Neuronal stem cell (in vitro differentiated cells): ENCODE data around the gene MSI1. TPM values are rescaled to one million over a fixed set of nuclear protein-coding genes. Genes with fewer than 3 reads are reported as not detected.

Experiments used
- DNase-seq: peaks from one replicate; pipeline ENCODE4 v3.0.0-alpha.2; 2013; ENCODE audit warnings: low spot score
- H2AFZ ChIP-seq: one replicate; pipeline ENCODE4 v1.6.1; 2013; ENCODE audit warnings: mild to moderate bottlenecking, low read length, inconsistent platforms
- H2AK5ac ChIP-seq: 2 replicates; pipeline ENCODE4 v1.6.1; 2013; ENCODE audit warnings: low read depth, mild to moderate bottlenecking, inconsistent platforms, low read length, moderate library complexity, mixed read lengths
- H2BK120ac ChIP-seq: 2 replicates; pipeline ENCODE4 v1.6.1; 2013; ENCODE audit warnings: low read depth, mild to moderate bottlenecking, inconsistent platforms, low read length, moderate library complexity, mixed read lengths
- H2BK12ac ChIP-seq: one replicate; pipeline ENCODE4 v1.6.1; 2013; ENCODE audit warnings: low read length, inconsistent platforms
- H2BK15ac ChIP-seq: 2 replicates; pipeline ENCODE4 v1.6.1; 2013; ENCODE audit warnings: mild to moderate bottlenecking, low read length, inconsistent platforms, mixed read lengths
- H2BK5ac ChIP-seq: one replicate; pipeline ENCODE4 v1.6.1; 2013; ENCODE audit warnings: inconsistent platforms, mild to moderate bottlenecking, low read length, moderate library complexity
- H3K14ac ChIP-seq: one replicate; pipeline ENCODE4 v1.6.1; 2013; ENCODE audit warnings: low read length, inconsistent platforms
- H3K18ac ChIP-seq: 2 replicates; pipeline ENCODE4 v1.6.1; 2013; ENCODE audit warnings: low read length, inconsistent platforms
- H3K23ac ChIP-seq: 2 replicates; pipeline ENCODE4 v1.6.1; 2013; ENCODE audit warnings: low read depth, mild to moderate bottlenecking, mixed read lengths, low read length, inconsistent platforms; ENCODE audit not compliant: poor library complexity
- H3K27ac ChIP-seq: replicated peaks from 3 replicates; pipeline ENCODE4 v1.5.1; 2013; ENCODE audit warnings: low read length, inconsistent platforms
- H3K27me3 ChIP-seq, 3 experiments: 2 replicates each; pipeline ENCODE4 v1.6.1; 2013; ENCODE audit warnings: low read length in 3 of 3, mild to moderate bottlenecking in 2 of 3, inconsistent platforms in 1 of 3, low read depth in 1 of 3, mixed read lengths in 1 of 3, moderate library complexity in 1 of 3; ENCODE audit not compliant: control insufficient read depth in 3 of 3, insufficient read depth in 3 of 3
- H3K36me3 ChIP-seq, 2 donors: replicated peaks in 1 of 2; 2 replicates each; pipeline ENCODE4 v1.6.1; 2013; ENCODE audit warnings: low read length in 2 of 2; ENCODE audit not compliant: control insufficient read depth in 2 of 2, insufficient read depth in 2 of 2
- H3K4ac ChIP-seq: 2 replicates; pipeline ENCODE4 v1.6.1; 2013; ENCODE audit warnings: inconsistent platforms, mild to moderate bottlenecking, low read length, moderate library complexity
- H3K4me1 ChIP-seq, 2 donors: 1 replicate in 1 of 2; 2 replicates in 1 of 2; pipeline ENCODE4 v1.6.1; 2013; ENCODE audit warnings: low read length in 2 of 2, low read depth in 1 of 2; ENCODE audit not compliant: control insufficient read depth in 2 of 2, insufficient read depth in 1 of 2
- H3K4me2 ChIP-seq: one replicate; pipeline ENCODE4 v1.6.1; 2013; ENCODE audit warnings: mild to moderate bottlenecking, low read length, inconsistent platforms; ENCODE audit not compliant: insufficient read depth, poor library complexity, severe bottlenecking
- H3K4me3 ChIP-seq, 2 donors: 2 replicates each; pipeline ENCODE4 v1.5.1; 2013; ENCODE audit warnings: low read length in 2 of 2, mild to moderate bottlenecking in 2 of 2, inconsistent platforms in 1 of 2, moderate library complexity in 1 of 2
- H3K79me1 ChIP-seq: one replicate; pipeline ENCODE4 v1.6.1; 2013; ENCODE audit warnings: low read depth, mild to moderate bottlenecking, inconsistent platforms, low read length, moderate library complexity
- H3K9ac ChIP-seq: one replicate; pipeline ENCODE4 v1.6.1; 2013; ENCODE audit warnings: mild to moderate bottlenecking, low read depth, low read length, inconsistent platforms; ENCODE audit not compliant: poor library complexity
- H3K9me3 ChIP-seq, 2 donors: replicated peaks in 1 of 2; 2 replicates each; pipeline versions ENCODE3 to v1.6.1; 2013; ENCODE audit warnings: low read length in 2 of 2, mild to moderate bottlenecking in 2 of 2, inconsistent platforms in 1 of 2, low read depth in 1 of 2, mixed read lengths in 1 of 2, moderate library complexity in 1 of 2; ENCODE audit not compliant: control insufficient read depth in 2 of 2, insufficient read depth in 1 of 2
- H4K8ac ChIP-seq: one replicate; pipeline ENCODE4 v1.6.1; 2013; ENCODE audit warnings: low read depth, mild to moderate bottlenecking, inconsistent platforms, low read length, moderate library complexity
- H4K91ac ChIP-seq: one replicate; pipeline ENCODE4 v1.6.1; 2013; ENCODE audit warnings: low read length, low read depth, mild to moderate bottlenecking, inconsistent platforms; ENCODE audit not compliant: poor library complexity
- WGBS, 2 donors: extraction: QIAGEN DNeasy Blood & Tissue Kit; methylation state at CpG; one replicate each; pipeline ENCODE4 v1.1.7; 2013; ENCODE audit warnings: missing lambda C conversion rate in 2 of 2, mixed read lengths in 1 of 2; ENCODE audit not compliant: insufficient read length in 2 of 2, insufficient replicate concordance in 1 of 2; ENCODE audit errors: extremely low coverage in 2 of 2; 5-methylcytosine and 5-hydroxymethylcytosine counted together
- polyA plus RNA-seq, 2 experiments: library from polyadenylated mRNA; stranded (reverse); fragments of 200-250 nt; gene quantifications; one replicate each; pipeline ENCODE4 v1.2.3, GENCODE V29; 2013

MSI1 gene
- 104 TPM for polyA plus RNA-seq (2013, experiment 1 of 2)
- polyA plus RNA-seq (2013, experiment 2 of 2) = 105 TPM

DNA sequence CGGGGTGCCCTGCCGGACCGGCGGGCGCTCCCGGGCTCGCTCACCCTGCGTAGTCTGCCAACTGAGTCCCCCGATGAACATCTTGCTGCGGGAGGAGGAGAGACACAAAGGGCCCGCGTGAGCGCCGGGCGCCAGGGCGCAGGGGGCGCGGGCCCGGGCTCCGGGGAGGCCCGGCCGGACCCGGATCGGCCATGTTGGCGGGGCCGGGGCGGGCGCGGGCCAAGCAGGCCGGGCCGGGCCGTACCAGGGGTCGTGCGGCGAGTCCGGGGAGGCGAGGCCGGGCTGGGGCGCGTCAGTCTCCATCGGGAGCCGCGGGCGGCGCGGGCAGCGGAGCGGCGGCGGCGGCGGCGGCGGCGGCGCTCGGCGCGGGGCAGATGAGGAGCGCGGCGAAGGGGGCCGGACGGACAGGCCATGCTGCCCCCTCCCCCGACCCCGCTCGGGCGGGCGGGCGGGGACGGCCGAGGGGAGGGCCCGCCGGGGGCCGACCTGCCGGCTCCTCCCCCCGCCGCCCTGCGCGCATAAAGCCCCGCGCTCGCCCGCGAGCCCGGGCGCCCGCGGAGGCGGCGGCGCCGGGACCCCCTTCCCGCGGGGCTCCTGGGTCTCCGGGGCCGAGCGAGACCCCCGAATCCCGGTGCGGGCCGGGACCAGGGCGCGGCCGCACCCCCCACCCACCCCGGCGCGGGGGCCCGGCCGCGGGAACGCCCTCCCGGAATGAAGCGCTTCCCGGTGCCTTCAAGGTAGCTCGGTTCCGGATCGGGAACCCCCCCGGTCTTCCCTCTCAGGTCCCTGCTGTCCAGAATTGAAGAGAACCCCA, at the start of gene MSI1:
Gene MSI1 (minus strand): TSS at position 376 of the 814 bp plus-strand sequence. CDS start 73 bp downstream, at position 303.
- Histone ChIP-seq H4K91ac (peak within 1 kb of the TSS; percentile 38), H3K4me1 (peaks cover 36 to 45% of the 10 kb centered on the region in 2 donors), H3K36me3 (peaks cover 20 to 38% of the 10 kb centered on the region in 2 donors), H2AFZ (peak within 1 kb of the TSS; percentile 35), H3K9me3 (no peaks in the 10 kb centered on the region), H3K23ac (peak within 1 kb of the TSS; percentile 87), H2BK120ac (peak within 1 kb of the TSS; percentile 90), H3K27ac (peak within 1 kb of the TSS; percentile 78), H3K4me2 (peak within 1 kb of the TSS; percentile 83), H2BK12ac (peak within 1 kb of the TSS; percentile 2), H3K9ac (peak within 1 kb of the TSS; percentile 97), H3K18ac (peak within 1 kb of the TSS; percentile 98), H2BK15ac (peak within 1 kb of the TSS; percentile 87), H3K79me1 (peaks cover 12% of the 10 kb centered on the region), H2BK5ac (peak within 1 kb of the TSS; percentile 96), H3K4me3 (peak within 1 kb of the TSS; percentile 89 to 91), H3K27me3 (no peaks in the 10 kb centered on the region), H3K14ac (peak within 1 kb of the TSS; percentile 51), H3K4ac (peak within 1 kb of the TSS; percentile 79), H4K8ac (no peak within 1 kb of the TSS), H2AK5ac (peak within 1 kb of the TSS; percentile 93)
- DNase-seq = no peak
- no CpG with 5 or more reads among the region's 119 CpGs for WGBS, 2 donors

DNA sequence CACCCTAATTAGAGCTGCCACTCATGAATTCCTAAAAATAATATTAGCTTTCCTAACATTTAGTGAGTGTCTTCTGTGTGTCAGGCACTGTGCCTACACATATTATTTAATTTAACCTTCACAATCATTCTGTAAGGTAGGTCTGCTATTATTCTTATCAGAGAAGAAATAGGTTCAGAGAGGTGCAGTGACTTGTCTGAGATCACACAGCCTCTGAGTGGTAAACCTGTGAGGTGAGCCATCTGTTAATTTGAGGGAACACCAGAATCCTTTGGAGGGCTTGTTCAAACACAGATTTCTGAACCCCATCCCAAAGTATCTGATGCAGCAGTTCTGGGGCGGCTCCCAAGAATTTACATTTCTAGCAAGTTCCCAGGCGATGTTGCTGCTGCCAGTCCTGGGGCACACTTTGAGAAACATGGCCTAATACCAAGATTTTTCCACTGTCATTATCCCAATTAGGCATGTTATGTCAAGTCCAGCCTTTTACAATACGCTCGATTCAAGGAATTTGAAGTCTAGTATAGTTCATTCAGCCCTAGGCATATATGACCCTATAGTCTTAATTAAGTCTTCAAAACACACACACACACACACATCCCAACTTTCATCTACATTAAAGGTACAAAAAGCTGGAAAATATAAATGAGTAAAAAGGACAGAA, 49.1 kb upstream of the MSI1 start:
- no peak overlapping the region for H3K4ac ChIP-seq
- H2BK12ac ChIP-seq = no peak overlapping the region
- H2BK120ac ChIP-seq = no peak overlapping the region
- H3K9ac ChIP-seq = no peak overlapping the region
- no CpG with 5 or more reads among the region's 4 CpGs for WGBS, 2 donors
- no peaks in the 10 kb centered on the region for H3K27me3 ChIP-seq
- H3K4me3 ChIP-seq = no peak overlapping the region
- H4K91ac ChIP-seq = no peak overlapping the region
- no peak overlapping the region for H3K18ac ChIP-seq
- H2AFZ ChIP-seq = no peak overlapping the region
- H3K27ac ChIP-seq = no peak overlapping the region
- H3K14ac ChIP-seq = no peak overlapping the region
- no peaks in the 10 kb centered on the region for H3K9me3 ChIP-seq
- H3K4me1 ChIP-seq = peaks cover 10 to 11% of the 10 kb centered on the region in 2 donors
- no peak for DNase-seq
- H2BK5ac ChIP-seq = no peak overlapping the region
- no peak overlapping the region for H2AK5ac ChIP-seq
- no peak overlapping the region for H3K23ac ChIP-seq
- no peak overlapping the region for H3K4me2 ChIP-seq
- H4K8ac ChIP-seq = no peak overlapping the region
- H3K36me3 ChIP-seq = no peaks in the 10 kb centered on the region
- no peak overlapping the region for H2BK15ac ChIP-seq
- no peaks in the 10 kb centered on the region for H3K79me1 ChIP-seq

DNA sequence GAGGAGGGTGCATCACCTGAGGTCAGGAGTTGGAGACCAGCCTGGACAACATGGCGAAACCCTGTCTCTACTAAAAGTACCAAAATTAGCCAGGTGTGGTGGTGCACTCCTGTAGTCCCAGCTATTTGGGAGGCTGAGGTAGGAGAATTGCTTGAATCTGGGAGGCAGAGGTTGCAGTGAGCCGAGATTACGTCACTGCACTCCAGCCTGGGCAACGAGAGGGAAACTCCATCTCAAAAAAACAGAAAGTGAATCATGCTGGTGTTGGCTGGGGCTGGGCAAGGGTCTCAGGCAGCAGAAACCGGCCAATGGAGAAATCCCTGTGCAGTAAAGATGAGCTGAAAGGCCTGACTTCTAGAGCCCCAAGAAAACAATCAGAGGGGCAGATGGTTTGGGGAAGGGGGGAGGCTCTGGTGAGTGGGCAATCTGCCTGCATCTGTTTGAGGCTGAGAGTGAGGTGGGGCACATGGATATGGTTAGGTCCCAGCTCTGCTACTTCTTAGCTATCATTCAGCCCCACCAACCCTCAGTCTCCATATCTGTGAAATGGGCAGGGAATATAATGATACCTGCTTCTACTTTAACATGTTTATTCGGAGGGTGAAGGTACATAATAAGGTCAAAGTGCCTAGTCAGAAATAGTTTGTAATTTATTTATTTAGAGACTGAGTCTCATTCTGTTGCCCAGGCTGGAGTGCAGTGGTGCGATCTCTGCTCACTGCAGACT, 47.7 kb upstream of the MSI1 start:
- no peak overlapping the region for H2BK5ac ChIP-seq
- no peak overlapping the region for H3K18ac ChIP-seq
- no peak for DNase-seq
- H3K14ac ChIP-seq = no peak overlapping the region
- no peak overlapping the region for H3K23ac ChIP-seq
- WGBS, 2 donors = no CpG with 5 or more reads among the region's 7 CpGs
- H2AFZ ChIP-seq = no peak overlapping the region
- no peak overlapping the region for H3K4me2 ChIP-seq
- H4K8ac ChIP-seq = no peak overlapping the region
- H3K9me3 ChIP-seq = no peaks in the 10 kb centered on the region
- H4K91ac ChIP-seq = no peak overlapping the region
- no peaks in the 10 kb centered on the region for H3K27me3 ChIP-seq
- H3K9ac ChIP-seq = no peak overlapping the region
- H3K79me1 ChIP-seq = no peaks in the 10 kb centered on the region
- no peak overlapping the region for H2BK120ac ChIP-seq
- H2BK15ac ChIP-seq = no peak overlapping the region
- no peaks in the 10 kb centered on the region for H3K36me3 ChIP-seq
- peaks cover 9 to 10% of the 10 kb centered on the region in 2 donors for H3K4me1 ChIP-seq
- H3K27ac ChIP-seq = no peak overlapping the region
- no peak overlapping the region for H2AK5ac ChIP-seq
- H2BK12ac ChIP-seq = no peak overlapping the region
- no peak overlapping the region for H3K4ac ChIP-seq
- no peak overlapping the region for H3K4me3 ChIP-seq
